ENCODE data around the gene IL34.

The IL34 gene

DNA sequence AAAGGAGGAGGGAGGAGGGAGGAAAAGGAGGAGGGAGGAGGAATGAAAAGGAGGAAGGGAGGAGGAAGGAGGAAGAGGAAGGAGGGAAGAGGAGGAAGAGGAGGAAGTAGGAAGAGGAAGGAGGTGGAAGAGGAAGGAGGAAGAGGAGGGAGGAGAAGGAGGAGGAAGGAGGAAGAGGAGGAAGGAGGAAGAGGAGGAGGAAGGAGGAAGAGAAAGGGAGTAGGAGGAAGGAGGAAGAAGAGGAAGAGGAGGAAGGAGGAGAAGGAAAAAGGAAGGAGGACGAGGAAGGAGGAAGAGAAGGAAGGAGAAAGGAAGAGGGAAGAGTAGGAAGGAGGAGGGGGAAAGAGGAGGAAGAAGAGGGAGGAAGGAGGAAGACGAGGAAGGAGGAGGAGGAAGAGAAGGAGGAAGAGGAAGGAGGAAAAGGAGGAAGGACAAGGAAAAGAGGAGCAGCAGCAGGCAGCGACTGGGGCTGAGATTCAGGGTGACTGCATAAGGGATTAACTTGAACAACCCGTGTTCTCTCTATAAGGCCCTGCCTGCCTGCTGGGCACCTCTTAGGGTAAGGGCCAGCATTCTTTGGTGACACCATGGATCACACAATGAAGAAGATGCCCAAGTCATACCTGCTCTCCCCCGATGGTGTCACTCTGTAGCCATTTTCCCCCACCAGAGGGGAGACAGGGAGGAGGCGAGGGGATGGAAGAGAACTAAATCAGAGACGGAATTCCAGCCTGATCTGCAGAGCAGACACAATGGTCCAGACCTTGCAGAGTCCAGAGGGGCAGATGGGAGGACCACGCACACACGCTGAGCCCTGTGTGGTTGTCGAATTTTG is 1.4 kb upstream of the IL34 start:
- Histone ChIP-seq H3K27me3 (no peaks in the 10 kb centered on the region), H3K27ac (no peak overlapping the region), H3K4me3 (ENCODE audit: low read depth in 1 of 2, low read length in 1 of 2) (no peak overlapping the region), H3K4me1 (ENCODE audit: control insufficient read depth in 1 of 2, insufficient read depth in 1 of 2, low read depth in 1 of 2, low read length in 1 of 2) (no peaks in the 10 kb centered on the region), H3K36me3 (no peaks in the 10 kb centered on the region), H3K9me3 (no peaks in the 10 kb centered on the region)
- TF ChIP-seq, protein P1, sequence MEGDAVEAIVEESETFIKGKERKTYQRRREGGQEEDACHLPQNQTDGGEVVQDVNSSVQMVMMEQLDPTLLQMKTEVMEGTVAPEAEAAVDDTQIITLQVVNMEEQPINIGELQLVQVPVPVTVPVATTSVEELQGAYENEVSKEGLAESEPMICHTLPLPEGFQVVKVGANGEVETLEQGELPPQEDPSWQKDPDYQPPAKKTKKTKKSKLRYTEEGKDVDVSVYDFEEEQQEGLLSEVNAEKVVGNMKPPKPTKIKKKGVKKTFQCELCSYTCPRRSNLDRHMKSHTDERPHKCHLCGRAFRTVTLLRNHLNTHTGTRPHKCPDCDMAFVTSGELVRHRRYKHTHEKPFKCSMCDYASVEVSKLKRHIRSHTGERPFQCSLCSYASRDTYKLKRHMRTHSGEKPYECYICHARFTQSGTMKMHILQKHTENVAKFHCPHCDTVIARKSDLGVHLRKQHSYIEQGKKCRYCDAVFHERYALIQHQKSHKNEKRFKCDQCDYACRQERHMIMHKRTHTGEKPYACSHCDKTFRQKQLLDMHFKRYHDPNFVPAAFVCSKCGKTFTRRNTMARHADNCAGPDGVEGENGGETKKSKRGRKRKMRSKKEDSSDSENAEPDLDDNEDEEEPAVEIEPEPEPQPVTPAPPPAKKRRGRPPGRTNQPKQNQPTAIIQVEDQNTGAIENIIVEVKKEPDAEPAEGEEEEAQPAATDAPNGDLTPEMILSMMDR (IDR thresholded peaks at IDR 0.05): no peak

GRCh38 chr16:70647441-70648359 is 1.3 kb downstream of the IL34 start:
- Histone ChIP-seq H3K9me3 (no peaks in the 10 kb centered on the region), H3K27me3 (no peaks in the 10 kb centered on the region), H3K27ac (no peak overlapping the region), H3K4me3 (ENCODE audit: low read depth in 1 of 2, low read length in 1 of 2) (no peak overlapping the region), H3K4me1 (ENCODE audit: control insufficient read depth in 1 of 2, insufficient read depth in 1 of 2, low read depth in 1 of 2, low read length in 1 of 2) (no peaks in the 10 kb centered on the region), H3K36me3 (no peaks in the 10 kb centered on the region)
- TF ChIP-seq, protein P1 (IDR thresholded peaks at IDR 0.05): no peak

- TF ChIP-seq, protein P1 (IDR thresholded peaks at IDR 0.05): no peak
- Histone ChIP-seq H3K4me1 (ENCODE audit: control insufficient read depth in 1 of 2, insufficient read depth in 1 of 2, low read depth in 1 of 2, low read length in 1 of 2) (no peaks in the 10 kb centered on the region), H3K4me3 (ENCODE audit: low read depth in 1 of 2, low read length in 1 of 2) (no peak overlapping the region), H3K9me3 (no peaks in the 10 kb centered on the region), H3K27ac (no peak overlapping the region), H3K27me3 (no peaks in the 10 kb centered on the region), H3K36me3 (no peaks in the 10 kb centered on the region)
These were observed 2.2 kb downstream of the IL34 start for GRCh38 chr16:70648606-70649005.

DNA sequence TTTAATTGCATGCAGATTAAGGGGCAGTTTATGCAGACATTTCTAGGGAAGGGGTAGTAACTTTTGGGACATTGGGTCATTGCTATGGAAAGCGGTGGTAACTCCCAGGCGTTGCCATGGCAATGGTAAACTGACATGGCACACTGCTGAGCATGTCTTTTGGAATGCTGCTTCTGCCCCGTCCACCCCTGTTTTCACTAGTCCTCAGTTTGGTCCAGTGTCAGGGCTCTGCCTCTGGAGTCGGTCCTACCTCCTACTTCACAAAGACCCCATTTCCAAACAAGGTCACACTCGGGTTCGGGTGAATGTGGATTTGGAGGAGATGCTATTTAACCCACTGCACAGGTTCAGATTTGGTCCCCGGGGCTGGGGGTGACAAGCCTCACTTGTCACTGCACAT is 2.9 kb downstream of the IL34 start:
- no peak overlapping the region for H3K27ac ChIP-seq
- no peak overlapping the region for H3K4me3 ChIP-seq (ENCODE audit: low read depth in 1 of 2, low read length in 1 of 2)
- H3K9me3 ChIP-seq: no peaks in the 10 kb centered on the region
- H3K4me1 ChIP-seq (ENCODE audit: control insufficient read depth in 1 of 2, insufficient read depth in 1 of 2, low read depth in 1 of 2, low read length in 1 of 2): peaks cover 0 to 4% of the 10 kb centered on the region in 2 experiments
- no peaks in the 10 kb centered on the region for H3K36me3 ChIP-seq
- no peaks in the 10 kb centered on the region for H3K27me3 ChIP-seq
- TF ChIP-seq, protein P1 (IDR thresholded peaks at IDR 0.05): no peak

GRCh38 chr16:70650216-70650615 is 3.9 kb downstream of the IL34 start:
- Histone ChIP-seq H3K4me3 (ENCODE audit: low read depth in 1 of 2, low read length in 1 of 2) (no peak overlapping the region), H3K36me3 (no peaks in the 10 kb centered on the region), H3K27ac (no peak overlapping the region), H3K9me3 (no peaks in the 10 kb centered on the region), H3K4me1 (ENCODE audit: control insufficient read depth in 1 of 2, insufficient read depth in 1 of 2, low read depth in 1 of 2, low read length in 1 of 2) (peaks cover 0 to 4% of the 10 kb centered on the region in 2 experiments), H3K27me3 (no peaks in the 10 kb centered on the region)
- TF ChIP-seq, protein P1 (IDR thresholded peaks at IDR 0.05): no peak
